Measurements from ENCODE around the gene EGFLAM. TPM values are rescaled to one million over a fixed set of nuclear protein-coding genes. Genes with fewer than 3 reads are reported as not detected.

Gene EGFLAM
- total RNA-seq, 1 donor from 2014 or later, result 8.9 TPM

DNA sequence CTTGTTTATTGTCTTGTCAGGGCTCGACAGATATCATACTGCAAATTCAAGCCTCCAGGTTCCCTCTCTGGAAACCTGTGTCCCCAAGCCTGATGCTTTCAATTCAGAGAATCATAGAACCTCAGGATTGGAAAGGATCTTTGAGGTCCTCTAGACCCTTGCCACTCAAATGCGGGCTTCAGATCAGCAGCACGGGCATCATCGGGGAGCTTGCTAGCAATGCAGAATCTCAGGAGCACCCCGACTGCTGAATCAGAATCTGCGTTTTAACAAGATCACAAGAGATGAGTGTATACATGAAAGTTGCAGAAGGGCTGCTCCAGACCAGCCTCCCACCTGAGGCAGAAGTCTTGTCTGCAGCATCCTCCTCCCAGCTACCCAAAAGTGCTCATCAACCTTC, 13.1 kb upstream of the EGFLAM start:
- Histone ChIP-seq H3K36me3 (no peaks in the 10 kb centered on the region), H3K4me3 (no peak overlapping the region), H3K27ac (replicated peaks) (no peak overlapping the region), H3K4me1 (no peaks in the 10 kb centered on the region), H3K27me3 (ENCODE audit: low read depth) (peaks cover 64% of the 10 kb centered on the region), H3K9me3 (replicated peaks) (no peaks in the 10 kb centered on the region)
- no peak for DNase-seq
- TF ChIP-seq, protein P1, sequence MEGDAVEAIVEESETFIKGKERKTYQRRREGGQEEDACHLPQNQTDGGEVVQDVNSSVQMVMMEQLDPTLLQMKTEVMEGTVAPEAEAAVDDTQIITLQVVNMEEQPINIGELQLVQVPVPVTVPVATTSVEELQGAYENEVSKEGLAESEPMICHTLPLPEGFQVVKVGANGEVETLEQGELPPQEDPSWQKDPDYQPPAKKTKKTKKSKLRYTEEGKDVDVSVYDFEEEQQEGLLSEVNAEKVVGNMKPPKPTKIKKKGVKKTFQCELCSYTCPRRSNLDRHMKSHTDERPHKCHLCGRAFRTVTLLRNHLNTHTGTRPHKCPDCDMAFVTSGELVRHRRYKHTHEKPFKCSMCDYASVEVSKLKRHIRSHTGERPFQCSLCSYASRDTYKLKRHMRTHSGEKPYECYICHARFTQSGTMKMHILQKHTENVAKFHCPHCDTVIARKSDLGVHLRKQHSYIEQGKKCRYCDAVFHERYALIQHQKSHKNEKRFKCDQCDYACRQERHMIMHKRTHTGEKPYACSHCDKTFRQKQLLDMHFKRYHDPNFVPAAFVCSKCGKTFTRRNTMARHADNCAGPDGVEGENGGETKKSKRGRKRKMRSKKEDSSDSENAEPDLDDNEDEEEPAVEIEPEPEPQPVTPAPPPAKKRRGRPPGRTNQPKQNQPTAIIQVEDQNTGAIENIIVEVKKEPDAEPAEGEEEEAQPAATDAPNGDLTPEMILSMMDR (IDR thresholded peaks at IDR 0.05; ENCODE audit: borderline replicate concordance), result no peak
- intact Hi-C loops (cut with micrococcal nuclease), result no loop called here

- Histone ChIP-seq H3K9me3 (replicated peaks) (no peaks in the 10 kb centered on the region), H3K27ac (replicated peaks) (no peak overlapping the region), H3K4me3 (no peak overlapping the region), H3K27me3 (ENCODE audit: low read depth) (peaks cover 75% of the 10 kb centered on the region), H3K36me3 (no peaks in the 10 kb centered on the region), H3K4me1 (no peaks in the 10 kb centered on the region)
- TF ChIP-seq, protein P1 (IDR thresholded peaks at IDR 0.05; ENCODE audit: borderline replicate concordance), result no peak
- intact Hi-C loops (cut with micrococcal nuclease), result no loop called here
- no peak for DNase-seq
Measured at GRCh38 chr5:38249301-38249700, 9.1 kb upstream of the EGFLAM start.

DNA sequence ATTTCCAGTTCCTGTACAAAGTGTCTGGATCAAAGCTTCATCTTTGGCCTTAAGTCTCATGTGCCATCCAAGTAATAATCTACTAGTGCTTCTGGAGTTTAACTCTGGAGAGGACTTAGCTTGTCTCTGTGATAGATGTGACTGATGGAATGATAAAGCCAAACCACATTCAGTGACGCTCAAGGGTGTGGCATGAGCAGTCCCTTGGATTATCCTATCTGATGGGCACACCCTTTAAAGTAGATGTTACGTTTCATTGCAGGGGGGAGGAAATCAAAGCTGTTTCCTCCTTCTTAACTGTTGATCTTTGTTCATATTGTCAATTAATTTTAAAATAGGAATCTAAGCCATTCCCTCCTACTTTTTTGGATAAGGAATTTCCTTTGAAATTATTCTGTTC, 8.5 kb upstream of the EGFLAM start:
- H3K9me3 ChIP-seq (replicated peaks), result no peaks in the 10 kb centered on the region
- H3K4me1 ChIP-seq, result no peaks in the 10 kb centered on the region
- DNase-seq, result no peak
- peaks cover 75% of the 10 kb centered on the region for H3K27me3 ChIP-seq (ENCODE audit: low read depth)
- TF ChIP-seq, protein P1 (IDR thresholded peaks at IDR 0.05; ENCODE audit: borderline replicate concordance), result no peak
- no peak overlapping the region for H3K27ac ChIP-seq (replicated peaks)
- intact Hi-C loops (cut with micrococcal nuclease), result no loop called here
- no peak overlapping the region for H3K4me3 ChIP-seq
- no peaks in the 10 kb centered on the region for H3K36me3 ChIP-seq

- no peak for DNase-seq
- peaks cover 78% of the 10 kb centered on the region for H3K27me3 ChIP-seq (ENCODE audit: low read depth)
- H3K36me3 ChIP-seq, result no peaks in the 10 kb centered on the region
- H3K4me1 ChIP-seq, result no peaks in the 10 kb centered on the region
- H3K4me3 ChIP-seq, result no peak overlapping the region
- TF ChIP-seq, protein P1 (IDR thresholded peaks at IDR 0.05; ENCODE audit: borderline replicate concordance), result no peak
- peak overlapping the region; percentile 37 for H3K27ac ChIP-seq (replicated peaks)
- intact Hi-C loops (cut with micrococcal nuclease), result no loop called here
- H3K9me3 ChIP-seq (replicated peaks), result no peaks in the 10 kb centered on the region
Measured at GRCh38 chr5:38250763-38251448, 7.5 kb upstream of the EGFLAM start.

DNA sequence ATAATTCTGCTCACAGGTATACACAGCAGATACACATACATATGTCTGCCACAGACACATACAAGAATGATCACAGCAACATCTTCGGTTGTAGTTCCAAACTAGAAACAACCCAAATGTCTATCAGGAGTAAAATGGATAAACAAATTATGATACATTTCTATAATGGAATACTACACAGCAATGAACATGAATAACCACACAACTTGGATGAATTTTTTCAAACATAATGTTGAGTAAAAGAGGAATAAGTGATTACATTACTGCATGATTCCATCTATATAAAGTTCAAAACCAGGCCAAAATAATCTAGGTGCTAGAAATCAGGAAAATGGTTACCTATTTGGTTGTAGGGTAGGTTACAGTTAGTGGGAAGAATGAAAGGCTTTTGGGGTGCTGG, 4.6 kb upstream of the EGFLAM start:
- intact Hi-C loops (cut with micrococcal nuclease), result no loop called here

More for the DNA sequence above, 4.6 kb upstream of the EGFLAM start:
- H3K27me3 ChIP-seq (ENCODE audit: low read depth), result peaks cover 84% of the 10 kb centered on the region
- no peak overlapping the region for H3K27ac ChIP-seq (replicated peaks)
- H3K9me3 ChIP-seq (replicated peaks), result no peaks in the 10 kb centered on the region
- H3K36me3 ChIP-seq, result no peaks in the 10 kb centered on the region
- H3K4me1 ChIP-seq, result peaks cover 22% of the 10 kb centered on the region
- no peak overlapping the region for H3K4me3 ChIP-seq
- DNase-seq, result no peak
- TF ChIP-seq, protein P1 (IDR thresholded peaks at IDR 0.05; ENCODE audit: borderline replicate concordance), result no peak

Data from left ventricle myocardium inferior (tissue), 1 donor.